Stomach (tissue), 9 donors: ENCODE results near the gene NDUFA8. TPM values are rescaled to one million over a fixed set of nuclear protein-coding genes. Genes with fewer than 3 reads are reported as not detected.
"Not testable (repeated sequence)": the region's sequence is repeated elsewhere in the genome, so short reads cannot be mapped to it uniquely, and the experiment has no call there.

Experiments
- DNase-seq, 2 donors: peaks; one replicate each; pipeline versions ENCODE4 v3.0.0 to v3.0.0-alpha.2; 2013 to 2019
- H3K27ac ChIP-seq, 5 donors: fragments of 200-600 bp in 4 of 5; sonication (generic) in 4 of 5; one replicate each; pipeline ENCODE4 v1.5.1; 2013 to 2019; ENCODE audit warnings: mild to moderate bottlenecking in 1 of 5, moderate library complexity in 1 of 5
- H3K27me3 ChIP-seq, 3 donors: fragments of 200-600 bp; sonication (generic); one replicate each; pipeline ENCODE4 v1.5.1; 2017 to 2019; ENCODE audit warnings: mixed run types in 1 of 3
- H3K36me3 ChIP-seq, 4 donors: fragments of 200-600 bp; sonication (generic); 1 replicate in 3 of 4; 2 replicates in 1 of 4; pipeline ENCODE4 v1.5.1; 2016 to 2019
- H3K4me1 ChIP-seq, 4 donors: fragments of 200-600 bp; sonication (generic); one replicate each; pipeline ENCODE4 v1.5.1; 2016 to 2019
- H3K4me3 ChIP-seq, 4 donors: fragments of 200-600 bp; sonication (generic) in 3 of 4; one replicate each; pipeline ENCODE4 v1.5.1; 2016 to 2019; ENCODE audit warnings: mild to moderate bottlenecking in 1 of 4
- H3K9me3 ChIP-seq, 4 donors: fragments of 200-600 bp; sonication (generic); one replicate each; pipeline ENCODE4 v1.5.1; 2016 to 2019
- EP300 ChIP-seq: sonication (generic); formaldehyde crosslinking; IDR thresholded peaks from one replicate; pipeline ENCODE4 v1.6.1; 2017; ENCODE audit warnings: antibody characterized with exemption
- POLR2A ChIP-seq, 4 donors: fragments of 450-650 bp; IDR thresholded peaks; one replicate each; pipeline ENCODE4 v1.6.1; 2016; ENCODE audit warnings: antibody characterized with exemption in 4 of 4, control low read depth in 2 of 4, mild to moderate bottlenecking in 1 of 4, moderate library complexity in 1 of 4
- POLR2AphosphoS5 ChIP-seq, 3 donors: sonication (generic); formaldehyde crosslinking; IDR thresholded peaks; one replicate each; pipeline ENCODE4 v1.6.1; 2016; ENCODE audit warnings: antibody characterized with exemption in 3 of 3
- WGBS, 5 donors: extraction: QIAGEN DNeasy Blood & Tissue Kit in 3 of 5; methylation state at CpG; one replicate each; pipeline versions ENCODE4 v1.1.5 to v1.1.7; 2013 to 2018; 5-methylcytosine and 5-hydroxymethylcytosine counted together
- intact Hi-C: fragments of 100-400 bp; cut with DNase I; formaldehyde crosslinking; loops from one replicate; pipeline ENCODE4 v1.15.1; 2023; ENCODE audit warnings: low total_unique reads
- polyA plus RNA-seq, 3 donors: library from polyadenylated mRNA; stranded (reverse); fragments of 200-250 nt; gene quantifications; one replicate each; pipeline ENCODE4 v1.2.3, GENCODE V29; 2013
- total RNA-seq, 5 donors: library from RNA; depleted of rRNA; stranded (reverse); fragments of >200 nt; gene quantifications; one replicate each; pipeline versions ENCODE4 v1.1.0 to v1.2.3, GENCODE V29; 2014 to 2016
- TF ChIP-seq, protein P1 (sequence below), 7 experiments: fragments of 450-650 bp in 4 of 7; fragments of 200-600 bp in 3 of 7; sonication (generic) in 3 of 7; IDR thresholded peaks; one replicate each; pipeline ENCODE4 v1.5.1; 2016 to 2019; ENCODE audit warnings: antibody characterized with exemption in 7 of 7, control low read depth in 2 of 7, mild to moderate bottlenecking in 1 of 7
- donor health status: healthy with polysubstance abuse.
- donor health status: Bipolar disorder and iron deficiency.
- donor health status: healthy.

Gene NDUFA8
- total and polyA plus RNA-seq, 8 donors, result 10.5 to 130 (median 53.3) TPM

DNA sequence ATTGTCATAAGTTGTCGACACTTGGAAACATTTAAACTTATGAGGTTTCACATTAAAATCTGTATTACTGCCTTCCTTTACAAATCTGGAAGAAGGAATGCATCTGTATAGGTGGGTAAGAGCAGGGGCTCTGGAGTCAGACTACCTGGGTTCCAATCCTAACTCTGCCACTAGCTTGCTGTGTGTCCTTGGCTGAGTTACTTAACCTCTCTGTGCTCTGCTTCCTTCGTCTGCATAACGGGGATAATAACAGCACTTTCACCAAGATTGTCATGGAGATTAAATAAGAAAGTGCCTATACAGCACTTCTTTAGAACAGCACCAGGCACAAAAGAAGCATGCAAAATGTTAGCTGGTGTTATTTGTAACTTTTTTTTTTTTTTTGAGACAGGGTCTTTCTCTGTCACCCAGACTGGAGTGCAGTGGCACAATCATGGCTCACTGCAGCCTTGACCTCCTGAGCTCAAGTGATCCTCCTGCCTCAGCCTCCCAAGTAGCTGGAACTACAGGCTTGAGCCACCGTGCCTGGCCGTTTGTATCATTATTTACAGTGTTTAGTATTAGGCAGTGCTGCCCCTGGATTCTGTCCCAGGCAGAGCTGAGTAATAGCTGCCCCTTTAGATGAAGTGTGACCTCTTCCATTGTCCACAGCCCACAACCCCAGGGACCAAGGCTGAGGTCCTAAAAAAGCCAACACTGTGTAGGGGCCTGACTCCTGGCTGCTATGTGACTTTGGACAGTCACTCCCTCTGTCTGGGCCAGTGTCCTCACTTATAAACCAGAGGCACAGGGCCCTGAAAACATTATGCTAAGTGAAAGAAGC is 41.0 kb downstream of the NDUFA8 start:
- Histone ChIP-seq H3K36me3 (no peaks in the 10 kb centered on the region), H3K27me3 (peaks cover 0 to 26% (median 0%) of the 10 kb centered on the region in 3 donors), H3K9me3 (no peaks in the 10 kb centered on the region), H3K4me3 (no peak overlapping the region), H3K27ac (no peak overlapping the region), H3K4me1 (no peaks in the 10 kb centered on the region)
- intact Hi-C loops, result no loop called here
- TF ChIP-seq EP300 (no peak), POLR2AphosphoS5 (IDR thresholded peaks at IDR 0.05) (no peak), POLR2A (IDR thresholded peaks at IDR 0.05) (no peak)
- TF ChIP-seq, protein P1, sequence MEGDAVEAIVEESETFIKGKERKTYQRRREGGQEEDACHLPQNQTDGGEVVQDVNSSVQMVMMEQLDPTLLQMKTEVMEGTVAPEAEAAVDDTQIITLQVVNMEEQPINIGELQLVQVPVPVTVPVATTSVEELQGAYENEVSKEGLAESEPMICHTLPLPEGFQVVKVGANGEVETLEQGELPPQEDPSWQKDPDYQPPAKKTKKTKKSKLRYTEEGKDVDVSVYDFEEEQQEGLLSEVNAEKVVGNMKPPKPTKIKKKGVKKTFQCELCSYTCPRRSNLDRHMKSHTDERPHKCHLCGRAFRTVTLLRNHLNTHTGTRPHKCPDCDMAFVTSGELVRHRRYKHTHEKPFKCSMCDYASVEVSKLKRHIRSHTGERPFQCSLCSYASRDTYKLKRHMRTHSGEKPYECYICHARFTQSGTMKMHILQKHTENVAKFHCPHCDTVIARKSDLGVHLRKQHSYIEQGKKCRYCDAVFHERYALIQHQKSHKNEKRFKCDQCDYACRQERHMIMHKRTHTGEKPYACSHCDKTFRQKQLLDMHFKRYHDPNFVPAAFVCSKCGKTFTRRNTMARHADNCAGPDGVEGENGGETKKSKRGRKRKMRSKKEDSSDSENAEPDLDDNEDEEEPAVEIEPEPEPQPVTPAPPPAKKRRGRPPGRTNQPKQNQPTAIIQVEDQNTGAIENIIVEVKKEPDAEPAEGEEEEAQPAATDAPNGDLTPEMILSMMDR (IDR thresholded peaks at IDR 0.05), result no peak
- WGBS, 5 donors, result 50 to 73% (median 69%) methylated on average over 5 of the region's 5 CpGs
- no peak for DNase-seq

GRCh38 chr9:122117241-122117640 is 42.3 kb downstream of the NDUFA8 start:
- H3K4me1 ChIP-seq, H3K4me3 ChIP-seq, H3K27ac ChIP-seq, DNase-seq, intact Hi-C loops, H3K36me3 ChIP-seq, H3K9me3 ChIP-seq: not testable (repeated sequence)
- WGBS, 5 donors, result 73 to 83% (median 76%) methylated on average over 9 of the region's 9 CpGs
- peaks cover 0 to 26% (median 0%) of the 10 kb centered on the region in 3 donors for H3K27me3 ChIP-seq

GRCh38 chr9:122116448-122117173 is 43.0 kb downstream of the NDUFA8 start:
- no peaks in the 10 kb centered on the region for H3K4me1 ChIP-seq
- no peaks in the 10 kb centered on the region for H3K9me3 ChIP-seq
- TF ChIP-seq POLR2AphosphoS5 (IDR thresholded peaks at IDR 0.05), result no peak
- no peak for TF ChIP-seq POLR2A (IDR thresholded peaks at IDR 0.05)
- TF ChIP-seq, protein P1 (IDR thresholded peaks at IDR 0.05), result no peak
- TF ChIP-seq EP300, result no peak
- peaks cover 0 to 26% (median 0%) of the 10 kb centered on the region in 3 donors for H3K27me3 ChIP-seq
- H3K4me3 ChIP-seq, result no peak overlapping the region
- DNase-seq, result no peak
- H3K36me3 ChIP-seq, result no peaks in the 10 kb centered on the region
- H3K27ac ChIP-seq, result no peak overlapping the region
- whole genome bisulfite sequencing, 5 donors, result 87 to 93% (median 90%) methylated on average over 8 to 10 of the region's 10 CpGs
- intact Hi-C loops, result no loop called here

- Histone ChIP-seq H3K4me3 (no peak overlapping the region), H3K4me1 (no peaks in the 10 kb centered on the region), H3K27ac (no peak overlapping the region), H3K9me3 (no peaks in the 10 kb centered on the region), H3K36me3 (no peaks in the 10 kb centered on the region), H3K27me3 (peaks cover 0 to 26% (median 0%) of the 10 kb centered on the region in 3 donors)
- TF ChIP-seq POLR2A (IDR thresholded peaks at IDR 0.05), result no peak
- TF ChIP-seq POLR2AphosphoS5 (IDR thresholded peaks at IDR 0.05), result no peak
- TF ChIP-seq, protein P1 (IDR thresholded peaks at IDR 0.05), result no peak
- no peak for TF ChIP-seq EP300
- WGBS, 5 donors, result 51 to 66% (median 63%) methylated on average over 3 to 4 of the region's 4 CpGs
- intact Hi-C loops, result no loop called here
- DNase-seq, result no peak
Measured at GRCh38 chr9:122116040-122116439, 43.5 kb downstream of the NDUFA8 start.
